ENCODE measurements around the gene MIEF1.

MIEF1 gene

DNA sequence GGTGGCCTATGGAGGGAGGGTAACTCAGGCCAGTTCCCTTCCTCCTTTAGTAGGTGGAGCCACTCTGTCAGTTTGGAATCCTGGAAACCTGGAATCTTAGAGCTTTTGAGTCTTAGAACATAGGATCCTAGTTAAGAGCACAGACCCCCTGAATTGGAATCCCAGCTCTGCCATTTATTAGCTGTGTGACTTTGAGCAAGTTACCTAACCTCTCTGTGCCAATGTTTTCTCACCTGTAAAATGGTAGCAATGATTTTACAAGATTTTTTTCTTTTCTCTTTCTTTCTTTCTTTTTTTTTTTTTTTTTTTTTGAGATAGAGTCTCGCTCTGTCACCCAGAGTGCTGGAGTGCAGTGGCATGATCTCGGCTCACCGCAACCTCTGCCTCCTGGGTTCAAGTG lies 51.3 kb downstream of the MIEF1 start:
- no peaks in the 10 kb centered on the region for H3K36me3 ChIP-seq (ENCODE audit: control insufficient read depth in 2 of 2, insufficient read depth in 1 of 2, low read length in 2 of 2)
- ChIA-PET CTCF (interaction anchor here (0.5 to 1.5 kb wide), 2 partner anchors 19 to 357 kb away, joined by 5 to 6 read pairs; no protein-coding TSS in a partner anchor), POLR2A (no interaction called here)
- no peak for TF ChIP-seq ZNF146 (tag by site-specific recombination; IDR thresholded peaks at IDR 0.05)
- TF ChIP-seq ZNF768 (tag by site-specific recombination; IDR thresholded peaks at IDR 0.05): peak; percentile 83; the same call in 1 of the 2 replicates
- H3K4me3 ChIP-seq (ENCODE audit: low read depth, low read length): no peak overlapping the region
- H3K27ac ChIP-seq (ENCODE audit: extremely low read depth, low read depth, low read length): no peak overlapping the region
- no peaks in the 10 kb centered on the region for H3K4me1 ChIP-seq (ENCODE audit: control insufficient read depth, insufficient read depth, low read length)
- no peaks in the 10 kb centered on the region for H3K9me3 ChIP-seq (ENCODE audit: control insufficient read depth, insufficient read depth, low read depth, low read length)

DNA sequence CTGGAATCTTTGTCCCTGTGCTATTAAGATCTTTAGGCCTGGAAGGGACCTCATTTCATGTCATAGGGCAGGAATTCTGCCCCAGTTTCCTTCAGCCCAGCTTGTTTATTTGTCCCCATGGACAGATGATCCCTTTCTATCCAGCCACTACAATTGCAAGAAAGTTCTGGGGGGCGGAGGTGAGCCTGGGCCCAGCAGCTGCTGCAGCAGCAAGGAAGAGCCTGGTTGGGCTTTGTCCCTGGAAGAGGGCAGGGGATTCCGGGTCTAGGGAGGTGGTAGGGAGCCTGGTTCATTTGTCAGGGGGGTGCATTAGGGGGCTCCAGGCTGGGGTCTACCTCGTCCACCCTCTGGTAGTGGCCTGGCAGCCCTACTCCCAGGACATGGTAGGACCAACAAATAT lies 52.1 kb downstream of the MIEF1 start:
- no peaks in the 10 kb centered on the region for H3K4me1 ChIP-seq (ENCODE audit: control insufficient read depth, insufficient read depth, low read length)
- H3K27ac ChIP-seq (ENCODE audit: extremely low read depth, low read depth, low read length): no peak overlapping the region
- peak; percentile 44; the same call in 1 of the 2 replicates for TF ChIP-seq PRDM10 (tag by site-specific recombination; IDR thresholded peaks at IDR 0.05)
- TF ChIP-seq, protein P1, sequence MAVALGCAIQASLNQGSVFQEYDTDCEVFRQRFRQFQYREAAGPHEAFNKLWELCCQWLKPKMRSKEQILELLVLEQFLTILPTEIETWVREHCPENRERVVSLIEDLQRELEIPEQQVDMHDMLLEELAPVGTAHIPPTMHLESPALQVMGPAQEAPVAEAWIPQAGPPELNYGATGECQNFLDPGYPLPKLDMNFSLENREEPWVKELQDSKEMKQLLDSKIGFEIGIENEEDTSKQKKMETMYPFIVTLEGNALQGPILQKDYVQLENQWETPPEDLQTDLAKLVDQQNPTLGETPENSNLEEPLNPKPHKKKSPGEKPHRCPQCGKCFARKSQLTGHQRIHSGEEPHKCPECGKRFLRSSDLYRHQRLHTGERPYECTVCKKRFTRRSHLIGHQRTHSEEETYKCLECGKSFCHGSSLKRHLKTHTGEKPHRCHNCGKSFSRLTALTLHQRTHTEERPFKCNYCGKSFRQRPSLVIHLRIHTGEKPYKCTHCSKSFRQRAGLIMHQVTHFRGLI (tag by site-specific recombination; IDR thresholded peaks at IDR 0.05): peak; percentile 91
- TF ChIP-seq, protein P2, sequence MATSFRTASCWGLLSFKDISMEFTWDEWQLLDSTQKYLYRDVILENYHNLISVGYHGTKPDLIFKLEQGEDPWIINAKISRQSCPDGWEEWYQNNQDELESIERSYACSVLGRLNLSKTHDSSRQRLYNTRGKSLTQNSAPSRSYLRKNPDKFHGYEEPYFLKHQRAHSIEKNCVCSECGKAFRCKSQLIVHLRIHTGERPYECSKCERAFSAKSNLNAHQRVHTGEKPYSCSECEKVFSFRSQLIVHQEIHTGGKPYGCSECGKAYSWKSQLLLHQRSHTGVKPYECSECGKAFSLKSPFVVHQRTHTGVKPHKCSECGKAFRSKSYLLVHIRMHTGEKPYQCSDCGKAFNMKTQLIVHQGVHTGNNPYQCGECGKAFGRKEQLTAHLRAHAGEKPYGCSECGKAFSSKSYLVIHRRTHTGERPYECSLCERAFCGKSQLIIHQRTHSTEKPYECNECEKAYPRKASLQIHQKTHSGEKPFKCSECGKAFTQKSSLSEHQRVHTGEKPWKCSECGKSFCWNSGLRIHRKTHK (tag by site-specific recombination; IDR thresholded peaks at IDR 0.05): no peak
- ChIA-PET CTCF (interaction anchor here (0.5 to 1.6 kb wide), 2 partner anchors 357 to 485 kb away, joined by 3 to 5 read pairs; no protein-coding TSS in a partner anchor), POLR2A (no interaction called here)
- no peaks in the 10 kb centered on the region for H3K9me3 ChIP-seq (ENCODE audit: control insufficient read depth, insufficient read depth, low read depth, low read length)
- no peaks in the 10 kb centered on the region for H3K36me3 ChIP-seq (ENCODE audit: control insufficient read depth in 2 of 2, insufficient read depth in 1 of 2, low read length in 2 of 2)
- no peak overlapping the region for H3K4me3 ChIP-seq (ENCODE audit: low read depth, low read length)

DNA sequence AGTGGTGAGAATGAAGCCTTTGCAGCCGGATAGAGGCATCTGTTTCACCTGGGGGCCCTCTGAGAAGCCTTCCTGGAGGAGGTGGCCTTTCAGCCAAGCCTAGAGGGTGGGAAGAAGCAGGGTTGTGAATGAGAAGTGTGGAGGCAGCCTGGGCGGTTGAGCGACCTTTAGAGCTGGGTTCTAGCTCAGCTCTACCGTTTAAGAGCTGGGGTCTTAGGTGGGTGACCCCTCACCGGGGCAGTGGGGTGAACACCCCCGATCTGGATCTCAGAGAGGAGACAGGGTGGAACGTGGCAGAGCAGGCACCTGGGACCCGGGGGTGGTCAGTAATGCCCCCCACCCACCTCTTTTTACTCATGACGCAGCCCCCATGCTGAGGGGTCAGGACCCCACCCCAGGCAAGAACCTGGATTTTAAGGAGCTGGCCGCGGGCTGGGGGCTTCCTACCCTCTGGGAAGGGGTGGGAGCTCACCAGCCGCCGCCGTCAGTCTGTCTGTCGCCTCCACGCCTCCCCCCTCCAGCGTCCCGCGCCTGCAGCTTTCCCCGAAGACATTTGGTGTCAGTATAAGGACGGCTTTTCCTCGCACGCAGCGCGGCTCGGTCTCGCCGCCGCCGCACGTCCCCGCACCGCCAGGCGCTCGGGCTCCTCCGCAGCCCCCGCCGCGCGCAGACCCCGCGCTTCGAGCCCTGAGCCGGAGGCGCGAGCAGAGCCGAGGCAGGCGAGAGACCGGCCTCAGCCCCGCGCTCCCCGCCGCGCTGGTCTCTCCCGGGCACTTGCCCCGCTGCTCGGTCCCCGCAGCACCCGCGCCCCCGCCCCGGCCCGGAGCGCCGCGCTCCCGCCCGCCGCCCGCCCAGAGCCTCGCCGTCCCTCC lies 55.1 kb downstream of the MIEF1 start:
- Histone ChIP-seq H3K36me3 (ENCODE audit: control insufficient read depth in 2 of 2, insufficient read depth in 1 of 2, low read length in 2 of 2) (no peaks in the 10 kb centered on the region), H3K4me1 (ENCODE audit: control insufficient read depth, insufficient read depth, low read length) (no peaks in the 10 kb centered on the region), H3K4me3 (ENCODE audit: low read depth, low read length) (peak overlapping the region; percentile 15), H3K9me3 (ENCODE audit: control insufficient read depth, insufficient read depth, low read depth, low read length) (no peaks in the 10 kb centered on the region), H3K27ac (ENCODE audit: extremely low read depth, low read depth, low read length) (no peak overlapping the region)
- POLR2A ChIA-PET: interaction anchor here (1.5 kb wide), 1 partner anchor 487 kb away, joined by 6 read pairs; no protein-coding TSS in a partner anchor
- CTCF ChIA-PET: interaction anchor here (0.9 to 2.3 kb wide), 4 partner anchors 22 to 469 kb away, joined by 3 to 7 read pairs (median 3); no protein-coding TSS in a partner anchor
- TF ChIP-seq FEZF1 (tag by site-specific recombination; IDR thresholded peaks at IDR 0.05) (no peak), ZFHX2 (tag by site-specific recombination; conservative IDR thresholded peaks at IDR 0.05) (peak; percentile 52), ZNF654 (tag by site-specific recombination; IDR thresholded peaks at IDR 0.05; ENCODE audit: low read depth) (peak; percentile 16; the same call in 1 of the 2 replicates), ZBTB7A (tag by site-specific recombination; IDR thresholded peaks at IDR 0.05; ENCODE audit: low read depth) (no peak), EGR2 (tag by site-specific recombination; IDR thresholded peaks at IDR 0.05; ENCODE audit: low read depth) (peak; percentile 17; the same call in 1 of the 2 replicates), GLIS2 (tag by site-specific recombination; IDR thresholded peaks at IDR 0.05) (peak; percentile 60; the same call in 1 of the 2 replicates)
- TF ChIP-seq, protein P3, sequence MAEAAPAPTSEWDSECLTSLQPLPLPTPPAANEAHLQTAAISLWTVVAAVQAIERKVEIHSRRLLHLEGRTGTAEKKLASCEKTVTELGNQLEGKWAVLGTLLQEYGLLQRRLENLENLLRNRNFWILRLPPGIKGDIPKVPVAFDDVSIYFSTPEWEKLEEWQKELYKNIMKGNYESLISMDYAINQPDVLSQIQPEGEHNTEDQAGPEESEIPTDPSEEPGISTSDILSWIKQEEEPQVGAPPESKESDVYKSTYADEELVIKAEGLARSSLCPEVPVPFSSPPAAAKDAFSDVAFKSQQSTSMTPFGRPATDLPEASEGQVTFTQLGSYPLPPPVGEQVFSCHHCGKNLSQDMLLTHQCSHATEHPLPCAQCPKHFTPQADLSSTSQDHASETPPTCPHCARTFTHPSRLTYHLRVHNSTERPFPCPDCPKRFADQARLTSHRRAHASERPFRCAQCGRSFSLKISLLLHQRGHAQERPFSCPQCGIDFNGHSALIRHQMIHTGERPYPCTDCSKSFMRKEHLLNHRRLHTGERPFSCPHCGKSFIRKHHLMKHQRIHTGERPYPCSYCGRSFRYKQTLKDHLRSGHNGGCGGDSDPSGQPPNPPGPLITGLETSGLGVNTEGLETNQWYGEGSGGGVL (tag by site-specific recombination; IDR thresholded peaks at IDR 0.05): 0 out of 2 replicates have a peak, but pooled peaks have one; percentile 12
- TF ChIP-seq, protein P4, sequence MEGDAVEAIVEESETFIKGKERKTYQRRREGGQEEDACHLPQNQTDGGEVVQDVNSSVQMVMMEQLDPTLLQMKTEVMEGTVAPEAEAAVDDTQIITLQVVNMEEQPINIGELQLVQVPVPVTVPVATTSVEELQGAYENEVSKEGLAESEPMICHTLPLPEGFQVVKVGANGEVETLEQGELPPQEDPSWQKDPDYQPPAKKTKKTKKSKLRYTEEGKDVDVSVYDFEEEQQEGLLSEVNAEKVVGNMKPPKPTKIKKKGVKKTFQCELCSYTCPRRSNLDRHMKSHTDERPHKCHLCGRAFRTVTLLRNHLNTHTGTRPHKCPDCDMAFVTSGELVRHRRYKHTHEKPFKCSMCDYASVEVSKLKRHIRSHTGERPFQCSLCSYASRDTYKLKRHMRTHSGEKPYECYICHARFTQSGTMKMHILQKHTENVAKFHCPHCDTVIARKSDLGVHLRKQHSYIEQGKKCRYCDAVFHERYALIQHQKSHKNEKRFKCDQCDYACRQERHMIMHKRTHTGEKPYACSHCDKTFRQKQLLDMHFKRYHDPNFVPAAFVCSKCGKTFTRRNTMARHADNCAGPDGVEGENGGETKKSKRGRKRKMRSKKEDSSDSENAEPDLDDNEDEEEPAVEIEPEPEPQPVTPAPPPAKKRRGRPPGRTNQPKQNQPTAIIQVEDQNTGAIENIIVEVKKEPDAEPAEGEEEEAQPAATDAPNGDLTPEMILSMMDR (tag by site-specific recombination; IDR thresholded peaks at IDR 0.05): peak; percentile 60; the same call in 1 of the 2 replicates
- TF ChIP-seq, protein P5, sequence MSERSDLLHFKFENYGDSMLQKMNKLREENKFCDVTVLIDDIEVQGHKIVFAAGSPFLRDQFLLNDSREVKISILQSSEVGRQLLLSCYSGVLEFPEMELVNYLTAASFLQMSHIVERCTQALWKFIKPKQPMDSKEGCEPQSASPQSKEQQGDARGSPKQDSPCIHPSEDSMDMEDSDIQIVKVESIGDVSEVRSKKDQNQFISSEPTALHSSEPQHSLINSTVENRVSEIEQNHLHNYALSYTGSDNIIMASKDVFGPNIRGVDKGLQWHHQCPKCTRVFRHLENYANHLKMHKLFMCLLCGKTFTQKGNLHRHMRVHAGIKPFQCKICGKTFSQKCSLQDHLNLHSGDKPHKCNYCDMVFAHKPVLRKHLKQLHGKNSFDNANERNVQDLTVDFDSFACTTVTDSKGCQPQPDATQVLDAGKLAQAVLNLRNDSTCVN (tag by site-specific recombination; optimal IDR thresholded peaks at IDR 0.05): peak; percentile 55

All from HEK293 (cell line).